NCI-H1694 treated with DMSO at 0.1 percent for 48 hours (cell line): ENCODE results near the gene ASPHD2.
"Not testable (repeated sequence)": the region's sequence is repeated elsewhere in the genome, so short reads cannot be mapped to it uniquely, and the experiment has no call there.

Experiments
- DNase-seq: peaks from one replicate; lab custom pipeline; 2025; lab: John Stamatoyannopoulos, UW

The ASPHD2 gene

GRCh38 chr22:26428515-26429457 lies at the start of gene ASPHD2:
TSS of gene ASPHD2 (plus strand) at chr22:26429260. CDS start at chr22:26433616, 4,356 bp downstream.
- peak; percentile 38 for DNase-seq

- DNase-seq = no peak
Observed at GRCh38 chr22:26380072-26380830, 48.8 kb upstream of the ASPHD2 start.

- DNase-seq = no peak
Observed at GRCh38 chr22:26382782-26383181, 46.3 kb upstream of the ASPHD2 start.

GRCh38 chr22:26383968-26384556 lies 45.0 kb upstream of the ASPHD2 start:
- no peak for DNase-seq

GRCh38 chr22:26385164-26385563 lies 43.9 kb upstream of the ASPHD2 start:
- DNase-seq = no peak

- DNase-seq = no peak
Observed at GRCh38 chr22:26389125-26389524, 39.9 kb upstream of the ASPHD2 start.

GRCh38 chr22:26391091-26391490 lies 38.0 kb upstream of the ASPHD2 start:
- no peak for DNase-seq

GRCh38 chr22:26391623-26392022 lies 37.4 kb upstream of the ASPHD2 start:
- no peak for DNase-seq

- DNase-seq = no peak
Observed at GRCh38 chr22:26393929-26394328, 35.1 kb upstream of the ASPHD2 start.

- DNase-seq = no peak
Observed at GRCh38 chr22:26394777-26395176, 34.3 kb upstream of the ASPHD2 start.

- DNase-seq = no peak
Observed at GRCh38 chr22:26395926-26396325, 33.1 kb upstream of the ASPHD2 start.

GRCh38 chr22:26398741-26399153 lies 30.3 kb upstream of the ASPHD2 start:
- DNase-seq = peak; percentile 62

GRCh38 chr22:26399289-26399688 lies 29.8 kb upstream of the ASPHD2 start:
- DNase-seq = no peak

- no peak for DNase-seq
Observed at GRCh38 chr22:26401726-26402125, 27.3 kb upstream of the ASPHD2 start.

GRCh38 chr22:26404851-26405421 lies 24.1 kb upstream of the ASPHD2 start:
- DNase-seq = no peak

GRCh38 chr22:26406118-26406517 lies 22.9 kb upstream of the ASPHD2 start:
- DNase-seq = no peak

GRCh38 chr22:26408562-26409220 lies 20.4 kb upstream of the ASPHD2 start:
- not testable (repeated sequence) for DNase-seq

- no peak for DNase-seq
Observed at GRCh38 chr22:26409719-26410335, 19.2 kb upstream of the ASPHD2 start.

GRCh38 chr22:26410386-26410785 lies 18.7 kb upstream of the ASPHD2 start:
- no peak for DNase-seq

GRCh38 chr22:26414347-26414746 lies 14.7 kb upstream of the ASPHD2 start:
- no peak for DNase-seq

GRCh38 chr22:26416256-26416655 lies 12.8 kb upstream of the ASPHD2 start:
- DNase-seq = no peak
